PFSK-1 (cell line): Measurements from ENCODE around the gene ACSL5.

Experiments used
- FOXP2 ChIP-seq: optimal IDR thresholded peaks from 2 replicates; pipeline ENCODE3; 2011; ENCODE audit warnings: borderline replicate concordance, control low read depth, inconsistent platforms; ENCODE audit not compliant: insufficient read depth; ENCODE audit errors: extremely low read length, extremely low read depth
- POLR2AphosphoS5 ChIP-seq: IDR thresholded peaks from 2 replicates; pipeline ENCODE4 v1.6.1; 2012; ENCODE audit warnings: low read depth, mild to moderate bottlenecking, control low read depth, low read length, moderate library complexity
- REST ChIP-seq, 2 experiments: IDR thresholded peaks; 2 replicates each; pipeline versions ENCODE4 v1.6.1 to v1.8.0; 2011 to 2012; ENCODE audit warnings: low read depth in 2 of 2, low read length in 2 of 2, control low read depth in 1 of 2, inconsistent platforms in 1 of 2, mild to moderate bottlenecking in 1 of 2, moderate library complexity in 1 of 2; ENCODE audit not compliant: insufficient read depth in 1 of 2
- SIN3A ChIP-seq: IDR thresholded peaks from 2 replicates; pipeline ENCODE4 v1.6.1; 2012; ENCODE audit warnings: mild to moderate bottlenecking, low read length, moderate library complexity, borderline replicate concordance; ENCODE audit not compliant: insufficient read depth

GRCh38 chr10:112397592-112397991 lies 23.7 kb downstream of the ACSL5 start:
- TF ChIP-seq FOXP2: no peak
- no peak for TF ChIP-seq REST (IDR thresholded peaks at IDR 0.05; ENCODE audit: insufficient read depth in 1 of 2, low read depth in 2 of 2, low read length in 2 of 2)
- no peak for TF ChIP-seq SIN3A
- TF ChIP-seq POLR2AphosphoS5: no peak
